ENCODE data around the gene SLC6A12. TPM values are rescaled to one million over a fixed set of nuclear protein-coding genes. Genes with fewer than 3 reads are reported as not detected.

Gene SLC6A12
- total RNA-seq, 1 donor: not detected

GRCh38 chr12:151579-151978, 62.4 kb downstream of the SLC6A12 start:
- no peak for DNase-seq (ENCODE audit: insufficient read length, low spot score, missing footprints)
- no peak for TF ChIP-seq CTCF (IDR thresholded peaks at IDR 0.05; ENCODE audit: extremely low read depth, low read depth, low read length)
- no peaks in the 10 kb centered on the region for H3K4me1 ChIP-seq (ENCODE audit: insufficient read depth, low read length)
- no peaks in the 10 kb centered on the region for H4K20me1 ChIP-seq (ENCODE audit: insufficient read depth, low read length)
- no peak overlapping the region for H3K4me2 ChIP-seq (ENCODE audit: insufficient read depth, low read length)
- H3K27me3 ChIP-seq (ENCODE audit: insufficient read depth, low read length): peaks cover 15% of the 10 kb centered on the region
- no peak overlapping the region for H3K27ac ChIP-seq (ENCODE audit: low read depth, low read length)
- no peaks in the 10 kb centered on the region for H3K9me3 ChIP-seq (ENCODE audit: low read depth, low read length)
- H3K79me2 ChIP-seq (ENCODE audit: insufficient read depth, low read length): no peaks in the 10 kb centered on the region
- H3K36me3 ChIP-seq (ENCODE audit: insufficient read depth, low read length): no peaks in the 10 kb centered on the region
- no peak overlapping the region for H3K4me3 ChIP-seq (ENCODE audit: insufficient read depth, low read length)
- no peak overlapping the region for H2AFZ ChIP-seq (ENCODE audit: low read length)

GRCh38 chr12:148676-149416, 65.1 kb downstream of the SLC6A12 start:
- no peaks in the 10 kb centered on the region for H3K9me3 ChIP-seq (ENCODE audit: low read depth, low read length)
- TF ChIP-seq CTCF (IDR thresholded peaks at IDR 0.05; ENCODE audit: extremely low read depth, low read depth, low read length): no peak
- no peaks in the 10 kb centered on the region for H3K79me2 ChIP-seq (ENCODE audit: insufficient read depth, low read length)
- H3K36me3 ChIP-seq (ENCODE audit: insufficient read depth, low read length): no peaks in the 10 kb centered on the region
- no peak overlapping the region for H2AFZ ChIP-seq (ENCODE audit: low read length)
- peaks cover 15% of the 10 kb centered on the region for H3K27me3 ChIP-seq (ENCODE audit: insufficient read depth, low read length)
- DNase-seq (ENCODE audit: insufficient read length, low spot score, missing footprints): no peak
- H3K27ac ChIP-seq (ENCODE audit: low read depth, low read length): no peak overlapping the region
- H3K4me3 ChIP-seq (ENCODE audit: insufficient read depth, low read length): no peak overlapping the region
- H3K4me2 ChIP-seq (ENCODE audit: insufficient read depth, low read length): no peak overlapping the region
- no peaks in the 10 kb centered on the region for H4K20me1 ChIP-seq (ENCODE audit: insufficient read depth, low read length)
- no peaks in the 10 kb centered on the region for H3K4me1 ChIP-seq (ENCODE audit: insufficient read depth, low read length)

- DNase-seq (ENCODE audit: insufficient read length, low spot score, missing footprints): no peak
- H2AFZ ChIP-seq (ENCODE audit: low read length): no peak overlapping the region
- no peaks in the 10 kb centered on the region for H3K79me2 ChIP-seq (ENCODE audit: insufficient read depth, low read length)
- H3K4me1 ChIP-seq (ENCODE audit: insufficient read depth, low read length): no peaks in the 10 kb centered on the region
- no peak for TF ChIP-seq CTCF (IDR thresholded peaks at IDR 0.05; ENCODE audit: extremely low read depth, low read depth, low read length)
- H3K36me3 ChIP-seq (ENCODE audit: insufficient read depth, low read length): no peaks in the 10 kb centered on the region
- H3K4me2 ChIP-seq (ENCODE audit: insufficient read depth, low read length): no peak overlapping the region
- H3K27me3 ChIP-seq (ENCODE audit: insufficient read depth, low read length): peaks cover 15% of the 10 kb centered on the region
- H4K20me1 ChIP-seq (ENCODE audit: insufficient read depth, low read length): no peaks in the 10 kb centered on the region
- no peak overlapping the region for H3K4me3 ChIP-seq (ENCODE audit: insufficient read depth, low read length)
- H3K9me3 ChIP-seq (ENCODE audit: low read depth, low read length): no peaks in the 10 kb centered on the region
- H3K27ac ChIP-seq (ENCODE audit: low read depth, low read length): no peak overlapping the region
Observed at GRCh38 chr12:147242-147641, 66.7 kb downstream of the SLC6A12 start.

- no peak overlapping the region for H3K27ac ChIP-seq (ENCODE audit: low read depth, low read length)
- H2AFZ ChIP-seq (ENCODE audit: low read length): no peak overlapping the region
- H3K9me3 ChIP-seq (ENCODE audit: low read depth, low read length): no peaks in the 10 kb centered on the region
- H3K79me2 ChIP-seq (ENCODE audit: insufficient read depth, low read length): no peaks in the 10 kb centered on the region
- no peaks in the 10 kb centered on the region for H3K36me3 ChIP-seq (ENCODE audit: insufficient read depth, low read length)
- no peak overlapping the region for H3K4me3 ChIP-seq (ENCODE audit: insufficient read depth, low read length)
- TF ChIP-seq CTCF (IDR thresholded peaks at IDR 0.05; ENCODE audit: extremely low read depth, low read depth, low read length): no peak
- no peak for DNase-seq (ENCODE audit: insufficient read length, low spot score, missing footprints)
- H3K4me1 ChIP-seq (ENCODE audit: insufficient read depth, low read length): no peaks in the 10 kb centered on the region
- H3K4me2 ChIP-seq (ENCODE audit: insufficient read depth, low read length): no peak overlapping the region
- no peaks in the 10 kb centered on the region for H4K20me1 ChIP-seq (ENCODE audit: insufficient read depth, low read length)
- peaks cover 20% of the 10 kb centered on the region for H3K27me3 ChIP-seq (ENCODE audit: insufficient read depth, low read length)
Observed at GRCh38 chr12:145369-145960, 68.5 kb downstream of the SLC6A12 start.
